Heart left ventricle (tissue), 16 donors: ENCODE data around the gene EXOC4. TPM values are rescaled to one million over a fixed set of nuclear protein-coding genes. Genes with fewer than 3 reads are reported as not detected.

Source experiments
- ATAC-seq, 4 donors: fragments of 200-7000 bp; cut with Tn5 transposase; one replicate each; pipeline ENCODE4 v1.9.1; 2020 to 2022; ENCODE audit warnings: moderate library complexity in 4 of 4, mild to moderate bottlenecking in 3 of 4, moderate number of reproducible peaks in 1 of 4
- DNase-seq, 5 donors: peaks; one replicate each; pipeline ENCODE4 v3.0.0-alpha.2; 2020
- H3K27ac ChIP-seq, 12 donors: fragments of 200-600 bp; sonication (generic) in 4 of 12; one replicate each; pipeline versions ENCODE4 v1.5.0 to v1.8.0; 2016 to 2022; ENCODE audit warnings: mild to moderate bottlenecking in 2 of 12
- H3K27me3 ChIP-seq, 9 donors: fragments of 200-600 bp; sonication (generic) in 2 of 9; one replicate each; pipeline versions ENCODE4 v1.5.1 to v1.8.0; 2016 to 2022; ENCODE audit warnings: mild to moderate bottlenecking in 3 of 9
- H3K36me3 ChIP-seq, 9 donors: fragments of 200-600 bp; sonication (generic) in 2 of 9; one replicate each; pipeline versions ENCODE4 v1.5.0 to v1.8.0; 2018 to 2022; ENCODE audit warnings: mild to moderate bottlenecking in 2 of 9
- H3K4me1 ChIP-seq, 12 donors: fragments of 200-600 bp; sonication (generic) in 4 of 12; one replicate each; pipeline versions ENCODE4 v1.5.0 to v1.8.0; 2016 to 2022; ENCODE audit warnings: mild to moderate bottlenecking in 3 of 12
- H3K4me3 ChIP-seq, 12 donors: fragments of 200-600 bp; sonication (generic) in 4 of 12; one replicate each; pipeline versions ENCODE4 v1.5.0 to v1.8.0; 2017 to 2022; ENCODE audit warnings: mild to moderate bottlenecking in 9 of 12, moderate library complexity in 4 of 12
- H3K9me3 ChIP-seq, 12 donors: fragments of 200-600 bp; sonication (generic) in 4 of 12; one replicate each; pipeline versions ENCODE4 v1.5.0 to v1.8.0; 2016 to 2022; ENCODE audit warnings: mild to moderate bottlenecking in 1 of 12
- CTCF ChIP-seq, 12 donors: fragments of 200-600 bp; sonication (generic) in 4 of 12; IDR thresholded peaks; one replicate each; pipeline versions ENCODE4 v1.5.0 to v1.8.0; 2018 to 2022; ENCODE audit warnings: antibody characterized with exemption in 12 of 12, mild to moderate bottlenecking in 5 of 12
- POLR2A ChIP-seq, 2 donors: fragments of 450-650 bp; IDR thresholded peaks; one replicate each; pipeline ENCODE4 v1.6.1; 2017; ENCODE audit warnings: antibody characterized with exemption in 2 of 2, mild to moderate bottlenecking in 2 of 2, moderate library complexity in 2 of 2
- WGBS, 4 donors: extraction: QIAGEN DNeasy Blood & Tissue Kit in 2 of 4; methylation state at CpG; one replicate each; pipeline versions ENCODE4 v1.1.5 to v1.1.7; 2013 to 2018; 5-methylcytosine and 5-hydroxymethylcytosine counted together
- intact Hi-C, 10 donors: fragments of 100-400 bp; cut with DNase I; formaldehyde crosslinking; loops; one replicate each; pipeline versions ENCODE4 v1.11.1 to v1.14.2; 2022
- polyA plus RNA-seq, 2 donors: library from polyadenylated mRNA; stranded (reverse); fragments of 200-250 nt; gene quantifications; one replicate each; pipeline ENCODE4 v1.2.3, GENCODE V29; 2013
- total RNA-seq, 9 donors: library from RNA; depleted of rRNA in 2 of 9; stranded (reverse); fragments of >200 nt in 2 of 9; fragmentation: NEBNext Ultra II Directional in 3 of 9; extraction: Animal tissue kit (Norgen Biotek cat#: 25700) in 3 of 9; gene quantifications; one replicate each; pipeline versions ENCODE4 v1.1.0 to v1.2.4, GENCODE V29; 2016 to 2023
- donor health status: ischemic (EF 13 %, LVEDD 7.1; RV severe dilation, severe dysfunction).
- donor health status: healthy with polysubstance abuse.
- donor health status: DM: no; HTN: yes; CAD: no.
- donor health status: DM: no; HTN: no; CAD: no.
- donor health status: ischemic (EF 25% LVEDD 6.9; RV normal size, moderate dysfunction).
- donor health status: ischemic (EF 25% LVEDD 5.7; RV mildly dilated, moderate dysfunction).
- donor health status: healthy.
- donor health status: DM: yes; HTN: yes; CAD: no.
- donor health status: ischemic (EF 35%, LVEDD 5.7; RV mildly dilated, moderate dysfunction).
- donor health status: nonischemic (EF 11% LVEDD 7.7; RV severe dilation, severe dysfunction).
- donor health status: DM: yes; HTN: yes; CAD: no.
- donor health status: PGD.
- donor health status: ischemic (EF 29% LVEDD 5.4; RV normal size, mild dysfunction).
- donor health status: nonischemic (EF 23%, LVEDD 6.1; RV moderate dilation, normal function).

The EXOC4 gene
- total and polyA plus RNA-seq, 11 donors = 8.8 to 61.2 (median 33.8) TPM

- Histone ChIP-seq H3K4me3 (no peak overlapping the region), H3K4me1 (no peaks in the 10 kb centered on the region), H3K27ac (no peak overlapping the region), H3K9me3 (peaks cover 0 to 5% (median 0%) of the 10 kb centered on the region in 12 donors), H3K27me3 (no peaks in the 10 kb centered on the region), H3K36me3 (no peaks in the 10 kb centered on the region)
- no peak for TF ChIP-seq POLR2A (IDR thresholded peaks at IDR 0.05)
- no peak for TF ChIP-seq CTCF (IDR thresholded peaks at IDR 0.05)
- ATAC-seq (no peak), DNase-seq (no peak)
- intact Hi-C loops = no loop called here
- WGBS, 4 donors = 55 to 74% (median 69%) methylated on average over 3 of the region's 3 CpGs
Observed at GRCh38 chr7:133217773-133218172, 35.1 kb upstream of the EXOC4 start.

- Histone ChIP-seq H3K4me1 (peaks cover 0 to 7% (median 0%) of the 10 kb centered on the region in 12 donors), H3K36me3 (no peaks in the 10 kb centered on the region), H3K9me3 (no peaks in the 10 kb centered on the region), H3K27me3 (no peaks in the 10 kb centered on the region), H3K27ac (no peak overlapping the region), H3K4me3 (no peak overlapping the region)
- WGBS, 4 donors = 31 to 39% (median 34%) methylated on average over 5 of the region's 5 CpGs
- ATAC-seq (no peak), DNase-seq (peak in 2 of 5 donors; percentile 20 to 23)
- intact Hi-C loops = loop anchor here in 5 of 10 donors (5.0 to 10.0 kb wide), 6 partner anchors 146 to 913 kb away; partner anchors contain the start of gene CHCHD3 (in 1 of the 5)
- TF ChIP-seq CTCF (IDR thresholded peaks at IDR 0.05) (peak; percentile 58 to 82 (median 70)), POLR2A (IDR thresholded peaks at IDR 0.05) (no peak)
Observed at GRCh38 chr7:133230591-133231194, 22.2 kb upstream of the EXOC4 start.

GRCh38 chr7:133233142-133233541 lies 19.7 kb upstream of the EXOC4 start:
- H3K9me3 ChIP-seq = no peaks in the 10 kb centered on the region
- no peak for ATAC-seq
- 96 to 97% (median 97%) methylated on average over 9 of the region's 9 CpGs for WGBS, 4 donors
- intact Hi-C loops = loop anchor here in 5 of 10 donors (5.0 to 10.0 kb wide), 6 partner anchors 148 to 916 kb away; partner anchors contain the start of gene CHCHD3 (in 1 of the 5)
- DNase-seq = no peak
- H3K27me3 ChIP-seq = no peaks in the 10 kb centered on the region
- no peak for TF ChIP-seq POLR2A (IDR thresholded peaks at IDR 0.05)
- TF ChIP-seq CTCF (IDR thresholded peaks at IDR 0.05) = no peak
- no peaks in the 10 kb centered on the region for H3K36me3 ChIP-seq
- peaks cover 0 to 8% (median 0%) of the 10 kb centered on the region in 12 donors for H3K4me1 ChIP-seq
- H3K27ac ChIP-seq = no peak overlapping the region
- H3K4me3 ChIP-seq = no peak overlapping the region

- WGBS, 4 donors = 74 to 81% (median 78%) methylated on average over 4 of the region's 4 CpGs
- H3K9me3 ChIP-seq = no peaks in the 10 kb centered on the region
- H3K27me3 ChIP-seq = no peaks in the 10 kb centered on the region
- TF ChIP-seq CTCF (IDR thresholded peaks at IDR 0.05) (no peak), POLR2A (IDR thresholded peaks at IDR 0.05) (no peak)
- no peak overlapping the region for H3K4me3 ChIP-seq
- intact Hi-C loops = loop anchor here in 5 of 10 donors (5.0 to 10.0 kb wide), 6 partner anchors 150 to 918 kb away; partner anchors contain the start of gene CHCHD3 (in 1 of the 5)
- no peak overlapping the region for H3K27ac ChIP-seq
- ATAC-seq (peak in 1 of 4 donors; percentile 47), DNase-seq (no peak)
- H3K36me3 ChIP-seq = no peaks in the 10 kb centered on the region
- peaks cover 0 to 8% (median 0%) of the 10 kb centered on the region in 12 donors for H3K4me1 ChIP-seq
Observed at GRCh38 chr7:133234961-133235875, 17.7 kb upstream of the EXOC4 start.
